LNCaP clone FGC (cell line): ENCODE results near the gene LRFN2.

Experiments used
- DNase-seq: peaks from one replicate; pipeline ENCODE4 v3.0.0-alpha.2; 2011; ENCODE audit warnings: low read depth
- H3K4me3 ChIP-seq: 2 replicates; pipeline ENCODE4 v1.5.1; 2011; ENCODE audit warnings: mild to moderate bottlenecking, low read depth, low read length, control low read depth
- CTCF ChIP-seq: IDR thresholded peaks from 2 replicates; pipeline ENCODE4 v1.5.1; 2012; ENCODE audit warnings: mild to moderate bottlenecking; ENCODE audit not compliant: control insufficient read depth, insufficient read depth; ENCODE audit errors: extremely low read depth

The LRFN2 gene

GRCh38 chr6:40610229-40610628 lies 23.1 kb upstream of the LRFN2 start:
- no peak for DNase-seq
- H3K4me3 ChIP-seq = no peak overlapping the region
- no peak for TF ChIP-seq CTCF

DNA sequence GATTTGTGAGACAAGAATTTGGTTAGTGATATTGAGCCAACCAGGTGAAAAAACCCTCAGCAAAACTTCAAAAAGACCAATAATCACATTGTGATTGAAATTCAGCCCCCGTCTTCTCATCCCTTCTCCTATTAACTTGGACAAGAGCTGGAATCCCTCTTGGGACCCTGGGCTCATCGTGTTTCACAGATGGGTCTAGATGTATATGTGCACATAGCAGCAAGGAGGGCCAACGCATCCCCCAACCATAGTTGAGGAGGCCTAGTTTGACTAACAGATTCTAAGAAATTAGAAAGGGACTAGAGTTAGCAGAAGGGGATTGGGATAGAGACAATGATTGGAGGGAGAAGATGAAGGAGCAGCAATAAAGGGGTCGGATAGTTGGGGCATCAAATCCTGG lies 19.8 kb upstream of the LRFN2 start:
- DNase-seq = no peak
- H3K4me3 ChIP-seq = no peak overlapping the region
- TF ChIP-seq CTCF = no peak

DNA sequence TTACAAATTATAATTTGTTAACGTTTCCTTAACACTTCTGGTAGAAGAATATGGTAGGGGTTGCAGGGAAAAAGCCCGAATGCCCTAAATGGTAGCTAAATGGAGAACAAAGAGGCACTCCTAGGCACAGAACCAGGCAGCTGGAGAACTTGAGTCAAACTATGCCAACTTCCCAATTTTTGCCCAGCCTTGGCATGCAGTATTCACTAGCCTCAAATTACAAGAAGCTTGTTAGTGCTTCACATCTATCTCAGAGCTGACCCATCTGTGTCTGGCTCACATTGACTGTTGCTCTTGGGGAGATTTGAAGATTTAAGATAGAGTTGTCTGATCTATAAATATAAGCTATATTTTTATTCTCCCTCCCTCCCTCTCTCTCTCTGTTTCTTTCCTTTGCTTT lies 19.4 kb upstream of the LRFN2 start:
- TF ChIP-seq CTCF = no peak
- no peak overlapping the region for H3K4me3 ChIP-seq
- no peak for DNase-seq

- TF ChIP-seq CTCF = no peak
These were observed 16.9 kb upstream of the LRFN2 start for GRCh38 chr6:40604082-40604481.

GRCh38 chr6:40599555-40599954 lies 12.4 kb upstream of the LRFN2 start:
- no peak overlapping the region for H3K4me3 ChIP-seq
- no peak for DNase-seq
- TF ChIP-seq CTCF = no peak

More at GRCh38 chr6:40604082-40604481, 16.9 kb upstream of the LRFN2 start:
- no peak for DNase-seq
- H3K4me3 ChIP-seq = no peak overlapping the region

- no peak overlapping the region for H3K4me3 ChIP-seq
- DNase-seq = no peak
These were observed 11.4 kb upstream of the LRFN2 start for GRCh38 chr6:40598516-40598915.

More at GRCh38 chr6:40598516-40598915, 11.4 kb upstream of the LRFN2 start:
- no peak for TF ChIP-seq CTCF
